Dedifferentiated amniotic fluid mesenchymal stem cell (primary cell): Measurements from ENCODE around the gene IMP4.
"Not testable (repeated sequence)": the region's sequence is repeated elsewhere in the genome, so short reads cannot be mapped to it uniquely, and the experiment has no call there.

Source experiments
- DNase-seq: peaks from one replicate; pipeline ENCODE4 v3.0.0-alpha.2; 2016; ENCODE audit errors: extremely low spot score

The IMP4 gene, protein sequence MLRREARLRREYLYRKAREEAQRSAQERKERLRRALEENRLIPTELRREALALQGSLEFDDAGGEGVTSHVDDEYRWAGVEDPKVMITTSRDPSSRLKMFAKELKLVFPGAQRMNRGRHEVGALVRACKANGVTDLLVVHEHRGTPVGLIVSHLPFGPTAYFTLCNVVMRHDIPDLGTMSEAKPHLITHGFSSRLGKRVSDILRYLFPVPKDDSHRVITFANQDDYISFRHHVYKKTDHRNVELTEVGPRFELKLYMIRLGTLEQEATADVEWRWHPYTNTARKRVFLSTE

DNA sequence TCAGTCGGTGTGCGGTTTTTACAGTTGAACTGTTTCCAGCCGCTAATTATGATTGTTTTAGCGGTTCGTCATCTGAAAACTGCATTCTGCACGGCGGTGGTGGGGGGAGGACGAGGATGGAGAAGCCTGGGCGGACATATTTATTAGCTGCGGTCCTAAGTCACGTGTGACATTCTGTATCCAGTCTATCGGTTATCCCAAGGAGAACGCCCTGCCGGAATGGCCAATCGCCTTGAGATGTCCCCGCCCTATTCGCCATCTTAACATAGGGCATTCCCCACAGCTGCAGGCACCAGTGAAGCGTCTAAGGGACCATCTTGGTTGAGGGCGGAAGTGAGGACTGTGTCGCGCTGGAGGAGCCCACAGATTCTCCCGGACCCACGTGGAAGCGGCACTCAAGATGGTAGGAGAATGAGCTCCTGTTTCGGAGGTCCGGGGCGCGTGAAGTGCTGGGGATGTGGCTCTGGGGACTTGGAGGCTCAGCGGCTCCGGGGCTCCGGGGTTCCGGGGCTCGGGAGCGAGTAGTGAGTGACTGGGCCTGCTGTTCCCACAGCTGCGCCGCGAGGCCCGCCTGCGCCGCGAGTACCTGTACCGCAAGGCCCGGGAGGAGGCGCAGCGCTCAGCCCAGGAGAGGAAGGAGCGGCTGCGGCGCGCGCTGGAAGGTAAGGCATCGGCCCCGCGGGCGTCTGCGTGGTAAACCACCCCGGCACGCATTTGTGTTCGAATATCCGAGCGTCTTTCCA is at the start of gene IMP4:
IMP4 (plus strand) TSS at position 365 of the 743 bp plus-strand sequence; CDS start at position 401, 36 bp downstream.
- DNase-seq: peak; percentile 100

DNA sequence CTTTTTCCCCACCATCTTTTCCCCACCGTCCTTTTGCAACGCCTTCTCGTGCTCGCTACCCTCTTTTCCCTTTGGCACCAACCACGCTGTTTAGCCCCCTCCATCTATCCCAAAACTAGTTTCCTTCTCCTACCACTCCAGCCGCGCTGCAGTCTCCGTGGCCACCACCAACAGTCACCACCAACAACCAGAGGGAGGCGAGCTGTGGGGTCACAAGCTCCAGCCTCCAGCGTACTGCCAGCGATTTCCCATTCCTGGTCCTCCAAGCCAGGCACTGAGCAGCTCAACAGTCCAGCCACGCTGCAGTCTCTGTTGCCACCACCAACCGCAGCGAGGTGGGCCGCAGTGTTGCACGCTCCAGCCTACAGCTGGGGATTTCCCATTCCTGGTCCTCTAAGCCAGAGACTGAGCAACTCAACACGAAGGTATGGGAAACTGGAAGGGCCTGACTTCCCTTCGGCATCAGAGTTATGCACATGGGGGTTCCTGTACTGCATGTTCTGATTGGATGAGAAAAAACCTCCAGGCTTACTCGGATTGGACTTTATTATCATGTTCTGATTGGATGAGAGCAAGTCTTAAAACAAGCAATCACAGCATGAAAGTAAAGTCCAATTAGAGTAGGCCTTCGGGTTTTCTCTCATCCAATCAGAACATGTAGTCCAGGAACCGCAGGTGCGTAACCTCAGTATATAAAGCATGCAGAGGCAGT is 42.3 kb upstream of the IMP4 start:
- no peak for DNase-seq

DNA sequence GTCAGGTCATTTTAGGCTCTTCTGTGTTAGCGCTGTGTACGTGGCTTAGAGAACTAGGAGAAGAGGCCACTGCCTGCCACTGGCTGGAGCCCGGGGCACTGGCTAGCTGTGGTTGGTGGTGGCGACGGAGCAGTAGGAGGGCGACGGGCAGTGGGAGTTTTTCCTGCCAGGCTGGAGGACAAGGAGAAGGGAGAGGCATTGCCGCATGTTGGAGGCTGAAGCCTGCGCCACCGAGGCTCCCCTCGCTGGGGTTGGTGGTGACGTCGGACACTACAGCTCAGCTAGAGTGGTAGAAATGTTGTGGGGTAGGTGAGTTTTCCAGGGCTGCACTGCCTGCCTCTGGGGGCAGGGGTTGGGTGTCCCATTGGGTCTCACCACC is 41.7 kb upstream of the IMP4 start:
- DNase-seq: no peak

DNA sequence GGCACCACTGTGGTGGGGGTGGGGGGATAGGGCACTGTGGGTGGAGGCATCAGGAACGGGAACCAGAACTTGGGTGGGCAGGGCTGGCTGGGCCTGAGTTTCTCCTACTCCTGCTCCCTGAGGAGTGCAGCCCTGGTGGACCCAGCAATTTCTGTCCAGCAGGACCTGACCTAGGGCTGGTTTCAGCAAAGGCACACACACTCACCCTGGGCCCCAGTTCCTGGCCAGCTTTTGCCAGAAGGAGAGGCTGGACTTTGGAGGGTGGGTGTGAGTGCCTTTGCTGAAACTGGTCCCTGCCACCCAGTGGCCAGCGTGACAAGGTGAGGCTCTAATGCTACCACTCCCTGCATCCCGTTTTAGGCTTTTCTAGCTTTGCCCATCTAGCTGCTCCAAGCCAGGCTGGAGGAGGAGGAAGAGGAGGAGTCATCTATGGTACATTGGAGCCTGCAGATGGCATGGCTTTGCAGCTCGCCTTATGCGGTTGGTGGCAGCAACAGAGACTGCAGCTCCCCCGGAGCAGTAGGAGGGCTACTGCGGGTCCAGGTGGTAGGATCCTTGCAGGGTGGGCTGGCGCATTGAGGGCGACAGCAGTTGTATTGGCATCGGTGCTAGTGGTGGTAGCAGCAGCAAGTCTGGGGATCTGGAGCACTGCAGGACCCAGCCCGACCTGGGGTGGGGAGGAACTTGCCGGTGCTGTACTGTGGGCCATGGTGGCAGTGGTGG is 40.4 kb upstream of the IMP4 start:
- no peak for DNase-seq

DNA sequence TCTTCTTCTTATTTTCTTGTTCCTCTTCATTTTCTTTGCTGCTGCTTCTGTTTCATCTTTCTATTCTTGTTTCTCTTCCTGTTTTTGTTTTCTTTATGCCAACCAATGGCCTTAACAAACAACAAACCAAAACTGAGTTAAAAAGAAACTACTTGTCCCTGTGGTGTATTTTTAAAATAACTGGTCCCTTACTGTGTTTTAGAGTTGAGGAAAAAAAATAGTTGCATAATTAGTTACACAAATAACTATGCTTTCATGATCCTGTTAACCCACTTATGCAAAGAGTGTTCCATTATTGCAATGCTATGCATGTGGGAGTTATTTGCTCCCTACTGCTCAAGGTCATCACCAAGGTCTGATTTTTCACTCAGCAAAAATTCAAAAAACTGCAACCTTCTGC is 39.5 kb upstream of the IMP4 start:
- no peak for DNase-seq

GRCh38 chr2:130304726-130305125 is 38.0 kb upstream of the IMP4 start:
- no peak for DNase-seq

- DNase-seq: no peak
These were observed 34.8 kb upstream of the IMP4 start for GRCh38 chr2:130307850-130308249.

GRCh38 chr2:130310881-130311280 is 31.8 kb upstream of the IMP4 start:
- no peak for DNase-seq

DNA sequence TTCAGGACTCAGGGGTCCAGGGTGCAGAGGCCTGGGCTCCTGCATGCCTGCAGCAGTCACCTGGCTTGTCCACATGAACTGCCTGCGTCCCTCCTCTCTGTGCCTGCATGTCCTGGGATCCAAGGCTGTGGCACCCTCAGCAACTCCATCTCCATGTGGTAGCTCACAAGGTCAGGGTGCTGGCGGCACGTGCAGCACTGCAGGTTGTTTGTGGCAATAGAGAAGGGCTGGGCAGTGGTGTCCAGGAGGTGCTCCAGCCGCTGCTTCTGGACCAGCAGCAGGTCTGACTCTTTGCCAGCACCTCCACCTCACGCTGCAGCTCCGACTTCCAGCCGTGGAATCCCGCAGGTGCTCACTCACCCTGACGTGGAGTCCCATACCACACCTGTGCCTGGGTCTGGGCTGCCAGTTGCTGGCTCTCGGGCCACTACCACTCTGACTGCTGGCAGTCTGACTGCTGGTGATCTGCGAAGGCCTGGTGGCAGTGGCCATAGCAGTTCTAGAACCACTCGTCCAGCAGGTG is 28.8 kb upstream of the IMP4 start:
- no peak for DNase-seq

DNA sequence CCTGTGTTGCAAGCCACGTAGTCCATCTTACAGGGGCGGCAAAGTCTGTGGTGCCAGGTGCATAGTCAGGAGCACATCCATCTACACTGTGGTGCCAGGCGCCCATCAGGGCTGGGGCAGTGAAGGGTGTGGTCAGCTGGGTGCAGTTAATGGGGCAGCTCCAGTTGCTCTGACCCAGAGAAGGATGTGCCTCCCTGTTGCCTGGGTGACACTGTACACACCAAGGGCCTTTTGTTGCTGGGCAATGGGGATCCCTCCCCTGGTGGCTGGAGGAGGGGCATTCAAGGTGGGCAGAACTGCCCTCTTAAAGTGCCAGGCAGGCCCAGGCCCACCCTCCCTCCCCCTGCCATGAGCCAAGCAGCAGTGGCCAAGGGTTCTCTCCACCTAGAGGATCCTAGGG is 28.3 kb upstream of the IMP4 start:
- DNase-seq: no peak

DNA sequence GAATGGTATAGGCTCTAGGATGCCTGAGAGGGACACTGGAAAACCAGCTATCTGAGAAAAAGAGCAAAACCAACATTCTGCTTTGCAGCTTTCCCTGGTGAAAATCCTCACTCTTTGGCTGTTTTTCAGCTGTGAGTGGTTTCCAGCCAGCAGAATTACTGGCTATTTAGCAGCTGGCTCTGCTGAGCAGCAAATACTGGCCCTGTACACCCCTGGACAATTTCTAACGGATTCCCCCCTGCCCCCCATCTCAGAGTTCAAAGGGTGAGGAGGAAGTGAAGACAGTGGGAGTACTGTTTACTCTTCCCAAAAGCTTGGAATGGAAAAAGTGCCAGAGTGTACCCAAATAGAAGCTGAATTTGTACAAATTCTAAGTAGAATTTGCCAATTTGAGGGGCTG is 26.1 kb upstream of the IMP4 start:
- DNase-seq: no peak

GRCh38 chr2:130318906-130319305 is 23.8 kb upstream of the IMP4 start:
- no peak for DNase-seq

DNA sequence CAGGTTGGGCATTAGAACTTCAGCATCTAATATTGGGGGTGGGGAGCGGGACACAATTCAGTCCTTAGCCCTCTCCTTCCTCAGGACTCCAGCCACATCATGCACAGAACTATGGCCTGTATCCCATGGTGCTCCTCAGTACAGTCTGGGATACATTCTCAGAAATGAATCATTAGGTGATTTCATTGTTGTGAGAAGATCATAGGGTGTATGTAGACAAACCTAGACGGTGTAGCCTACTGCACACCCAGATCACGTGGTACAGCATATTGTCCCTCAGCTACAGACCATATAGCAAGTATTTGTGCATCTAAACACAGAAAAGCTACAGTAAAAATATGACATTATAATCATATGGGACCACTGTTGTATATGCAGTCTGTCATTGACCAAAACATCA is 23.2 kb upstream of the IMP4 start:
- no peak for DNase-seq

GRCh38 chr2:130327703-130328527 is 14.8 kb upstream of the IMP4 start:
- no peak for DNase-seq

- no peak for DNase-seq
These were observed 14.0 kb upstream of the IMP4 start for GRCh38 chr2:130328710-130329109.

- DNase-seq: peak; percentile 72
These were observed 10.2 kb upstream of the IMP4 start for GRCh38 chr2:130332271-130333073.

- DNase-seq: not testable (repeated sequence)
These were observed 9.4 kb upstream of the IMP4 start for GRCh38 chr2:130333253-130333652.

DNA sequence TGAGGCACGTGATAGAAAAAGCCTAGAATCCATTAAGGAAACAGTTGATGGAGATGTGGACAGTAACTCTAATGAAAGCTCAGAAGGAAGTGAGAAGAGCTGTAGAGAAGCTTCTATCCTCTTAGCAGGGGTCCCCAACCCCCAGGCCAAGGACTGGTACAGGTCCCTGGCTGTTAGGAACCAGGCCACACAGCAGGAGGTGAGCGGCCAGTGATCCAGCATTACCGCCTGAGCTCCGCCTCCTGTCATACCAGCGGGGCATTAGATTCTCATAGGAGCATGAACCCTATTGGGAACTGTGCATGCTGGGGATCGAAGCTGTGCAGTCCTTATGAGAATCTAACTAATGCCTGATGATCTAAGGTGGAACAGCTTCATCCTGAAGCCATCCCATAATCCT is 8.7 kb upstream of the IMP4 start:
- DNase-seq: no peak

DNA sequence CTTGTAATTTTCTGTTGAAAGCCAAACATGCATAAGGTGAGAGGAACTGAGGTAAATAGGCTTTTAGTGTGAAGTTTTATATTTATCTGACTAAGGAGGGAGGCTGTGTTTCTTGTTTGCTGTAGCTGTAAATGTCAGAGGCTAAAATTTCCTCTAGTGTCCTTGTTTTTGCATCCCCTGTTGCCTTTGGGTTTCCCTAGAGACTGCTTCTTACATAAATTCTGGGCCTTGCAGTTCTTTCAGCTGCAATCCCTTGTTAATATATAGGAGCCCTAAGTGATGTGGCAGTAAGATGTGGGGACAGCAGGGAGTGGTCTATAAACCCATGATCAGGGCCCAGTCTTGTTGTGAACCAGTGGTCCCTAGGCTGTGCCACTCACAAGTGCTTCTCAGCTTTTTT is 7.5 kb upstream of the IMP4 start:
- DNase-seq: no peak
